Lung (tissue), 12 donors: ENCODE data around the gene FOXN3. TPM values are rescaled to one million over a fixed set of nuclear protein-coding genes. Genes with fewer than 3 reads are reported as not detected.
A peak's percentile ranks its signal among the peaks of the same experiment; 100 is the strongest.

Experiments
- ATAC-seq: fragments of 200-7000 bp; cut with Tn5 transposase; one replicate; pipeline ENCODE4 v1.9.1; 2020; ENCODE audit warnings: moderate number of reproducible peaks; ENCODE audit not compliant: insufficient read depth, low FRiP score
- DNase-seq, 3 donors: peaks; one replicate each; pipeline ENCODE4 v3.0.0-alpha.2; 2013 to 2017
- H3K27ac ChIP-seq, 2 donors: one replicate each; pipeline ENCODE4 v1.5.1; 2013; ENCODE audit warnings: mild to moderate bottlenecking in 2 of 2, moderate library complexity in 2 of 2, control low read depth in 1 of 2, inconsistent platforms in 1 of 2, low read depth in 1 of 2, low read length in 1 of 2
- H3K27me3 ChIP-seq, 3 donors: one replicate each; pipeline ENCODE4 v1.5.1; 2013; ENCODE audit warnings: low read length in 2 of 3; ENCODE audit not compliant: control insufficient read depth in 3 of 3, insufficient read depth in 3 of 3
- H3K36me3 ChIP-seq, 4 donors: one replicate each; pipeline ENCODE4 v1.5.1; 2013; ENCODE audit warnings: low read length in 4 of 4, mild to moderate bottlenecking in 1 of 4, moderate library complexity in 1 of 4; ENCODE audit not compliant: control insufficient read depth in 4 of 4, insufficient read depth in 4 of 4
- H3K4me1 ChIP-seq, 5 donors: one replicate each; pipeline ENCODE4 v1.5.1; 2013; ENCODE audit warnings: low read length in 5 of 5, mild to moderate bottlenecking in 2 of 5, moderate library complexity in 1 of 5; ENCODE audit not compliant: control insufficient read depth in 5 of 5, insufficient read depth in 5 of 5
- H3K4me3 ChIP-seq: one replicate; pipeline ENCODE4 v1.5.1; 2013; ENCODE audit warnings: mild to moderate bottlenecking, control low read depth, moderate library complexity
- H3K9ac ChIP-seq, 2 donors: one replicate each; pipeline ENCODE4 v1.5.1; 2013; ENCODE audit warnings: low read length in 2 of 2, control low read depth in 1 of 2; ENCODE audit not compliant: insufficient read depth in 1 of 2
- H3K9me3 ChIP-seq, 4 donors: one replicate each; pipeline ENCODE4 v1.5.1; 2013; ENCODE audit warnings: low read length in 3 of 4, mild to moderate bottlenecking in 1 of 4, moderate library complexity in 1 of 4; ENCODE audit not compliant: control insufficient read depth in 4 of 4, insufficient read depth in 3 of 4
- WGBS, 2 donors: extraction: QIAGEN DNeasy Blood & Tissue Kit; methylation state at CpG; one replicate each; pipeline ENCODE4 v1.1.7; 2013; 5-methylcytosine and 5-hydroxymethylcytosine counted together
- polyA plus RNA-seq, 2 donors: library from polyadenylated mRNA; stranded (reverse); fragments of 200-250 nt; gene quantifications; one replicate each; pipeline ENCODE4 v1.2.1, GENCODE V29; 2013
- total RNA-seq, 2 donors: library from RNA; depleted of rRNA in 1 of 2; stranded (reverse); fragments of >200 nt in 1 of 2; gene quantifications; one replicate each; pipeline ENCODE4 v1.2.1, GENCODE V29; 2014 to 2021
- TF ChIP-seq, protein P1 (sequence below): IDR thresholded peaks from 2 replicates; pipeline ENCODE4 v1.5.1; 2012; ENCODE audit warnings: mild to moderate bottlenecking; ENCODE audit errors: control extremely low read depth, extremely low read depth
- donor health status: control.
- donor health status: control.
- donor health status: Bipolar disorder and iron deficiency.
- donor health status: healthy.
- donor health status: DM: yes; HTN: yes; CAD: no.

FOXN3 gene
- total and polyA plus RNA-seq, 4 donors, result 12.7 to 69.7 (median 34.9) TPM

DNA sequence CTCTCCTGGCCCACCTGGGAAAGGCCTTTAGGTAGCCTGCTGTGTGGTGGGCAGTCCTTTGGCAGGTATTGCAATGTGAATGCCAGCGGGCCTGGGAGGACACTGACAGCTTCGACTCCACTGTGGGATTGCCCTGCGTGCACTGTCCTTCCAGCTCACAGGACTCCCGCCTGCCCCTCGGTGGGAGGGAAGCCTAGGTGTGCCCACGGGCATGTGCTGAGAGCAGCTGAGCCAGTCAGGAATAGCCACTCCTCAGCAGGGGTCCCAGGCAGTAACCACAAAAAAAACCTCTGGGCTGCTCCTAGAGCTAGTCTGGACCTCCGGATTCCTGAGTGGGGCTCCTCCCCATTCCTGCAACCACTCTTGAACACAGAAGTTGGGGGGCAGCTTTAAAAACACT, 278.2 kb downstream of the FOXN3 start:
- peaks cover 0 to 9% (median 3%) of the 10 kb centered on the region in 4 donors for H3K9me3 ChIP-seq
- DNase-seq (no peak), ATAC-seq (no peak)
- no peak overlapping the region for H3K9ac ChIP-seq
- WGBS, 2 donors, result 92 to 94% methylated on average over 7 of the region's 7 CpGs
- no peaks in the 10 kb centered on the region for H3K27me3 ChIP-seq
- no peak overlapping the region for H3K4me3 ChIP-seq
- no peaks in the 10 kb centered on the region for H3K36me3 ChIP-seq
- TF ChIP-seq, protein P1, sequence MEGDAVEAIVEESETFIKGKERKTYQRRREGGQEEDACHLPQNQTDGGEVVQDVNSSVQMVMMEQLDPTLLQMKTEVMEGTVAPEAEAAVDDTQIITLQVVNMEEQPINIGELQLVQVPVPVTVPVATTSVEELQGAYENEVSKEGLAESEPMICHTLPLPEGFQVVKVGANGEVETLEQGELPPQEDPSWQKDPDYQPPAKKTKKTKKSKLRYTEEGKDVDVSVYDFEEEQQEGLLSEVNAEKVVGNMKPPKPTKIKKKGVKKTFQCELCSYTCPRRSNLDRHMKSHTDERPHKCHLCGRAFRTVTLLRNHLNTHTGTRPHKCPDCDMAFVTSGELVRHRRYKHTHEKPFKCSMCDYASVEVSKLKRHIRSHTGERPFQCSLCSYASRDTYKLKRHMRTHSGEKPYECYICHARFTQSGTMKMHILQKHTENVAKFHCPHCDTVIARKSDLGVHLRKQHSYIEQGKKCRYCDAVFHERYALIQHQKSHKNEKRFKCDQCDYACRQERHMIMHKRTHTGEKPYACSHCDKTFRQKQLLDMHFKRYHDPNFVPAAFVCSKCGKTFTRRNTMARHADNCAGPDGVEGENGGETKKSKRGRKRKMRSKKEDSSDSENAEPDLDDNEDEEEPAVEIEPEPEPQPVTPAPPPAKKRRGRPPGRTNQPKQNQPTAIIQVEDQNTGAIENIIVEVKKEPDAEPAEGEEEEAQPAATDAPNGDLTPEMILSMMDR, result no peak
- peaks cover 0 to 5% (median 0%) of the 10 kb centered on the region in 5 donors for H3K4me1 ChIP-seq
- H3K27ac ChIP-seq, result no peak overlapping the region

DNA sequence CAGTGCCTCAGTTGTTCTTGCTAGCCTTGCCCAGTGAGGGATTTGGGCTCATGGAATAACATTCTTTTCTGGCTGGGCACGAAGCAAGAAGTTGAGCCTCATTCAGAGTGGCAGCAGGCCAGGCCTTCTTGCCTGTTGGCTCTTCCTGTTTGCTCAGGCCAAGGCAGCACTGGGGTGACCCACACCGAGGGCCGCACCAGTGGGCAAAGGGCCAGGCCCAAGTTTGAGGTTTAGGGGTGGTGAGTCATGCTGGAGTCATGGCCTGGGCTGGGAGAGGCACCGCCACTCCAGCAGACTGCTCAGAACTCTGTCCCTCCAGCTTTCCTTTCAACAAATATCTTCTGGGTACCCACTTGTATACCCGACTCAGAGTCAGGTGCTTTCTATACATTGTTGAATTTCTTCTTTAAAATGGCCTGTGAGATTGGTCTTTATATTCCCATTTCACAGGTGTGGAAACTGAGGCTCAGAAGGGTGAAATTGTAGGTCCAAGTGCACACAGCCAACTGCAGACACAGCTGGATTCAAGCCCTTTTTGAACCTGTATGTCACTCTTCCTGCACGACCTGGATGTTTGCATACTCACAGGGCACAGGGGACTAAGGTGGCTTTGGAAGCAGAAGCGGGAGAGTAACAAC, 279.4 kb downstream of the FOXN3 start:
- no peak overlapping the region for H3K9ac ChIP-seq
- ATAC-seq (peak; percentile 88), DNase-seq (no peak)
- H3K4me3 ChIP-seq, result no peak overlapping the region
- H3K27me3 ChIP-seq, result no peaks in the 10 kb centered on the region
- H3K27ac ChIP-seq, result no peak overlapping the region
- WGBS, 2 donors, result 46 to 68% methylated on average over 7 of the region's 7 CpGs
- no peaks in the 10 kb centered on the region for H3K36me3 ChIP-seq
- TF ChIP-seq, protein P1, result no peak
- H3K4me1 ChIP-seq, result peaks cover 0 to 5% (median 0%) of the 10 kb centered on the region in 5 donors
- H3K9me3 ChIP-seq, result peaks cover 0 to 9% (median 3%) of the 10 kb centered on the region in 4 donors

- DNase-seq (no peak), ATAC-seq (no peak)
- TF ChIP-seq, protein P1, result no peak
- Histone ChIP-seq H3K36me3 (no peaks in the 10 kb centered on the region), H3K9ac (no peak overlapping the region), H3K9me3 (peaks cover 0 to 9% (median 3%) of the 10 kb centered on the region in 4 donors), H3K4me3 (no peak overlapping the region), H3K4me1 (peaks cover 0 to 5% (median 0%) of the 10 kb centered on the region in 5 donors), H3K27me3 (no peaks in the 10 kb centered on the region), H3K27ac (no peak overlapping the region)
- 90 to 94% methylated on average over 3 of the region's 3 CpGs for WGBS, 2 donors
These were observed 280.4 kb downstream of the FOXN3 start for GRCh38 chr14:89136587-89136986.
